Esophagus squamous epithelium (tissue), 5 donors: Measurements from ENCODE around the gene ZER1. TPM values are rescaled to one million over a fixed set of nuclear protein-coding genes. Genes with fewer than 3 reads are reported as not detected.
A peak's percentile ranks its signal among the peaks of the same experiment; 100 is the strongest.

Experiments used
- DNase-seq: peaks from one replicate; lab custom pipeline; 2025; lab: John Stamatoyannopoulos, UW
- H3K27ac ChIP-seq, 4 donors: fragments of 200-600 bp; sonication (generic); one replicate each; pipeline ENCODE4 v1.5.1; 2016 to 2019; ENCODE audit warnings: mild to moderate bottlenecking in 1 of 4
- H3K27me3 ChIP-seq, 4 donors: fragments of 200-600 bp; sonication (generic); 1 replicate in 3 of 4; 2 replicates in 1 of 4; pipeline versions ENCODE4 v1.5.1 to v1.6.0; 2017 to 2021; ENCODE audit warnings: antibody characterized with exemption in 1 of 4
- H3K36me3 ChIP-seq, 3 donors: fragments of 200-600 bp; sonication (generic); one replicate each; pipeline ENCODE4 v1.5.1; 2016 to 2019
- H3K4me1 ChIP-seq, 3 donors: fragments of 200-600 bp; sonication (generic); one replicate each; pipeline ENCODE4 v1.5.1; 2017 to 2019
- H3K4me3 ChIP-seq, 4 donors: fragments of 200-600 bp; sonication (generic); 1 replicate in 3 of 4; 2 replicates in 1 of 4; pipeline ENCODE4 v1.5.1; 2016 to 2019; ENCODE audit warnings: mild to moderate bottlenecking in 2 of 4, moderate library complexity in 1 of 4
- H3K9me3 ChIP-seq, 3 donors: fragments of 200-600 bp; sonication (generic); one replicate each; pipeline ENCODE4 v1.5.1; 2016 to 2019
- CTCF ChIP-seq, 6 experiments: fragments of 450-650 bp in 4 of 6; fragments of 200-600 bp in 2 of 6; sonication (generic) in 2 of 6; IDR thresholded peaks; one replicate each; pipeline ENCODE4 v1.5.1; 2016 to 2019; ENCODE audit warnings: antibody characterized with exemption in 6 of 6, mild to moderate bottlenecking in 4 of 6, moderate library complexity in 4 of 6
- POLR2A ChIP-seq, 4 donors: fragments of 450-650 bp; IDR thresholded peaks; one replicate each; pipeline ENCODE4 v1.6.1; 2017; ENCODE audit warnings: antibody characterized with exemption in 4 of 4, mild to moderate bottlenecking in 4 of 4, moderate library complexity in 3 of 4
- WGBS, 2 donors: methylation state at CpG; one replicate each; pipeline ENCODE4 v1.1.5; 2018; 5-methylcytosine and 5-hydroxymethylcytosine counted together
- intact Hi-C: fragments of 100-400 bp; cut with DNase I; formaldehyde crosslinking; loops from one replicate; pipeline ENCODE4 v1.15.0; 2022
- total RNA-seq, 4 donors: library from RNA; depleted of rRNA; stranded (reverse); fragments of >200 nt; gene quantifications; one replicate each; pipeline ENCODE4 v1.1.0, GENCODE V29; 2016
- donor health status: DM: yes; HTN: yes; CAD: no.

ZER1 gene
- total RNA-seq, 4 donors from 2014 or later: 20.1 to 51.4 (median 29.0) TPM

DNA sequence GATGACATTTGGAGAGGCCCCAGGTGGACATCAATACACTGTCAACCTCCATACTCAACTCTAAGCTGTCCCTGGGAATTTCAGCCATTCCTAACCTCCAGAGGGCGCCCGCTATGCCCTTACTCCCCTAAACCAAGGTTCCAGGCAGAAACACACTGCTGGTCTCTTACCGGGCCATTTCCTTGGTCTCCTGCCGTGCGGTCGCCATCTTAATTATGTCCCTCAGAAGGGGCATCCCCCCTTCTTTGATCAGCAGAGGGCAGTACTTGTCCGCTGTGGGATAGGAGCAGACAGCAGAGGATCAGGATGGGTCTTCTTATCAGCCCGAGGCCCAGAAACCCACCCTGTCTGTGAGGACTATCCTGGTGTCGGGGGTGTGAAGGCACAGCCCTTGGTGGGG is 38.5 kb downstream of the ZER1 start:
- H3K36me3 ChIP-seq: peaks cover 0 to 72% (median 10%) of the 10 kb centered on the region in 3 donors
- H3K9me3 ChIP-seq: no peaks in the 10 kb centered on the region
- H3K27ac ChIP-seq: peak overlapping the region in 3 of 4 donors; percentile 0 to 57 (median 35)
- no peak overlapping the region for H3K4me3 ChIP-seq
- 36 to 53% methylated on average over 2 to 8 of the region's 9 CpGs for WGBS, 2 donors
- H3K4me1 ChIP-seq: peaks cover 0 to 4% (median 0%) of the 10 kb centered on the region in 3 donors
- no peak for DNase-seq
- TF ChIP-seq POLR2A (IDR thresholded peaks at IDR 0.05) (no peak), CTCF (IDR thresholded peaks at IDR 0.05) (peak; percentile 27 to 70 (median 52))
- intact Hi-C loops: no loop called here
- no peaks in the 10 kb centered on the region for H3K27me3 ChIP-seq

GRCh38 chr9:128732576-128732975 is 39.2 kb downstream of the ZER1 start:
- Histone ChIP-seq H3K27ac (no peak overlapping the region), H3K36me3 (peaks cover 0 to 68% (median 10%) of the 10 kb centered on the region in 3 donors), H3K27me3 (no peaks in the 10 kb centered on the region), H3K4me1 (peaks cover 0 to 4% (median 0%) of the 10 kb centered on the region in 3 donors), H3K9me3 (no peaks in the 10 kb centered on the region), H3K4me3 (no peak overlapping the region)
- no peak for TF ChIP-seq CTCF (IDR thresholded peaks at IDR 0.05)
- no peak for TF ChIP-seq POLR2A (IDR thresholded peaks at IDR 0.05)
- DNase-seq: no peak
- 87 to 92% methylated on average over 7 to 10 of the region's 13 CpGs for WGBS, 2 donors
- intact Hi-C loops: no loop called here

- H3K4me1 ChIP-seq: peaks cover 0 to 4% (median 0%) of the 10 kb centered on the region in 3 donors
- no peak for DNase-seq
- WGBS, 2 donors: 63 to 74% methylated on average over 2 to 4 of the region's 9 CpGs
- H3K27ac ChIP-seq: no peak overlapping the region
- no peak overlapping the region for H3K4me3 ChIP-seq
- H3K27me3 ChIP-seq: no peaks in the 10 kb centered on the region
- H3K36me3 ChIP-seq: peaks cover 0 to 59% (median 10%) of the 10 kb centered on the region in 3 donors
- TF ChIP-seq POLR2A (IDR thresholded peaks at IDR 0.05): no peak
- TF ChIP-seq CTCF (IDR thresholded peaks at IDR 0.05): no peak
- intact Hi-C loops: no loop called here
- no peaks in the 10 kb centered on the region for H3K9me3 ChIP-seq
Measured at GRCh38 chr9:128731691-128732090, 40.0 kb downstream of the ZER1 start.

- peaks cover 0 to 4% (median 0%) of the 10 kb centered on the region in 3 donors for H3K4me1 ChIP-seq
- no peaks in the 10 kb centered on the region for H3K9me3 ChIP-seq
- H3K27me3 ChIP-seq: no peaks in the 10 kb centered on the region
- DNase-seq: no peak
- H3K4me3 ChIP-seq: no peak overlapping the region
- 66 to 89% methylated on average over 4 to 11 of the region's 13 CpGs for WGBS, 2 donors
- H3K27ac ChIP-seq: no peak overlapping the region
- H3K36me3 ChIP-seq: peaks cover 0 to 53% (median 10%) of the 10 kb centered on the region in 3 donors
- no peak for TF ChIP-seq CTCF (IDR thresholded peaks at IDR 0.05)
- no peak for TF ChIP-seq POLR2A (IDR thresholded peaks at IDR 0.05)
- intact Hi-C loops: no loop called here
Measured at GRCh38 chr9:128731093-128731492, 40.6 kb downstream of the ZER1 start.

DNA sequence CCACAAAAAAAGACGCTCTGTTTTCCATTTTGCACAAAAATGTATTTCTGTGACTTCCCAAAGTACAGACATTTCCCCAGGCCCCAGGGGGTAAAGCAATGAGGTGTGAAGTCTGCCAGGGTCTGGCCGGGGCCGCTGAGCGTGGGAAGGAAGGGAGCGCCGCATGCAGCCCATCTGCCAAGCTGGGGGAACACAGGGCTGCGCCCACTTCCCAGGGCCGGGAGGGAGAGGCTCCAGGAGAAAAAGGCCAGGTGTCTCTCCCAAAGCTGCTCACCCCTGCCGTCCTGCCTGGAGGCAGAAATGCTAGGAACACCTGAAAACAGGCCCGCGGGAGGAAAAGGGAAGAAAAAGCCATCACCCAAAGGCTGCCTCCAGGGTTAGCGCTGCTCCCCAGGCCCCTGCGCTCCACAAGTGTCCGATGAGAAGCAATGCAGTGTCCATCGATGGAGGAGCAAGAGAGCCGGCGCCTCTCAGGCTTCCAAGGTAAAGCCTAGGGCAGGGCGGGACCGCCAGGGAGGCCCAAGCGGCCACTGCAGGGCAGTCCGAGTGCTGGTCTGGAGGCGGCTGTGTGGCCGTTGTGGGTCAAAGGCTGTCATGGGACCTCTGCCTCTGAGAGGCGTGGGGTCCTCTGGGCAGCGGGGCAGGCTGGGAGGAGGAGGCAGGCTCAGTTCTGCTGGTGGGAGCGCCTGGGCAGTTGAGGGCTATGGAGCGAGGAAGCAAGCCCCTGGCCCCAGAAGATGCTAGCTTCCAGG is 41.8 kb downstream of the ZER1 start:
- no peak overlapping the region for H3K4me3 ChIP-seq
- no peaks in the 10 kb centered on the region for H3K9me3 ChIP-seq
- intact Hi-C loops: no loop called here
- TF ChIP-seq POLR2A (IDR thresholded peaks at IDR 0.05): no peak
- TF ChIP-seq CTCF (IDR thresholded peaks at IDR 0.05): no peak
- 86 to 94% methylated on average over 13 to 17 of the region's 27 CpGs for WGBS, 2 donors
- H3K36me3 ChIP-seq: peaks cover 0 to 44% (median 7%) of the 10 kb centered on the region in 3 donors
- H3K27ac ChIP-seq: no peak overlapping the region
- DNase-seq: no peak
- no peaks in the 10 kb centered on the region for H3K27me3 ChIP-seq
- peaks cover 0 to 9% (median 2%) of the 10 kb centered on the region in 3 donors for H3K4me1 ChIP-seq
